GM23248 (cell line): ENCODE data around the gene KCTD17.

Source experiments
- EZH2 ChIP-seq: fragments of 200-600 bp; sonication (generic); IDR thresholded peaks from 2 replicates; pipeline ENCODE4 v1.6.1; 2018; ENCODE audit warnings: antibody characterized with exemption, mild to moderate bottlenecking; ENCODE audit not compliant: insufficient read depth, poor library complexity, severe bottlenecking
- EZH2phosphoT487 ChIP-seq: fragments of 200-600 bp; sonication (generic); IDR thresholded peaks from 2 replicates; pipeline ENCODE4 v1.6.1; 2018; ENCODE audit warnings: antibody characterized with exemption, moderate library complexity, mild to moderate bottlenecking, low read depth; ENCODE audit not compliant: insufficient read depth

GRCh38 chr22:37075046-37075445, 23.5 kb downstream of the KCTD17 start:
- TF ChIP-seq EZH2 (no peak), EZH2phosphoT487 (no peak)
